OCI-LY1 (cell line): ENCODE results near the gene ADGRG2.

Experiments used
- H2AFZ ChIP-seq: fragments of 200-600 bp; sonication (generic), shearing (Covaris generic); 2 replicates; pipeline ENCODE4 v1.6.0; 2014; ENCODE audit warnings: antibody characterized with exemption, mild to moderate bottlenecking, low read length
- H3F3A ChIP-seq: fragments of 200-600 bp; sonication (generic), shearing (Covaris generic); 2 replicates; pipeline ENCODE4 v1.6.0; 2014; ENCODE audit warnings: mild to moderate bottlenecking, antibody characterized with exemption, low read length, moderate library complexity; ENCODE audit not compliant: insufficient read depth
- H3K27ac ChIP-seq: fragments of 200-600 bp; sonication (generic); 2 replicates; pipeline ENCODE4 v1.5.1; 2014; ENCODE audit warnings: low read length, mixed run types, mild to moderate bottlenecking, low read depth; ENCODE audit not compliant: poor library complexity, severe bottlenecking
- H3K27me3 ChIP-seq: fragments of 200-600 bp; sonication (generic); 2 replicates; pipeline ENCODE4 v1.6.0; 2014; ENCODE audit warnings: antibody characterized with exemption, mild to moderate bottlenecking, low read length, moderate library complexity; ENCODE audit not compliant: insufficient read depth
- H3K36me3 ChIP-seq: fragments of 200-600 bp; sonication (generic); 2 replicates; pipeline ENCODE4 v1.6.1; 2014; ENCODE audit warnings: mild to moderate bottlenecking, antibody characterized with exemption, low read length, moderate library complexity, mixed read lengths; ENCODE audit not compliant: insufficient read depth
- H3K4me1 ChIP-seq: fragments of 200-600 bp; sonication (generic); 2 replicates; pipeline ENCODE4 v1.5.1; 2014; ENCODE audit warnings: mild to moderate bottlenecking, low read length, moderate library complexity; ENCODE audit not compliant: insufficient read depth, severe bottlenecking
- H3K4me2 ChIP-seq: fragments of 200-600 bp; sonication (generic), shearing (Covaris generic); 2 replicates; pipeline ENCODE4 v1.6.1; 2014; ENCODE audit warnings: low read length
- H3K4me3 ChIP-seq: fragments of 200-600 bp; sonication (generic); 2 replicates; pipeline ENCODE4 v1.5.1; 2014; ENCODE audit warnings: low read length, low read depth, mild to moderate bottlenecking, mixed read lengths; ENCODE audit not compliant: poor library complexity, severe bottlenecking
- H3K79me2 ChIP-seq: fragments of 200-600 bp; shearing (Covaris generic); 2 replicates; pipeline ENCODE4 v1.6.1; 2016; ENCODE audit warnings: mixed run types, low read length, mixed read lengths; ENCODE audit not compliant: insufficient read depth
- H3K9ac ChIP-seq: fragments of 200-600 bp; sonication (generic), shearing (Covaris generic); 2 replicates; pipeline ENCODE4 v1.6.1; 2014; ENCODE audit warnings: mild to moderate bottlenecking, low read length, mixed read lengths
- H3K9me2 ChIP-seq: fragments of 200-600 bp; sonication (generic), shearing (Covaris generic); 2 replicates; pipeline ENCODE4 v1.6.1; 2014; ENCODE audit warnings: low read depth, mild to moderate bottlenecking, low read length, mixed read lengths
- H3K9me3 ChIP-seq: fragments of 200-600 bp; shearing (Covaris generic); 2 replicates; pipeline ENCODE4 v1.6.1; 2014; ENCODE audit warnings: low read length, mixed read lengths
- H4K20me1 ChIP-seq: fragments of 200-600 bp; sonication (generic), shearing (Covaris generic); 2 replicates; pipeline ENCODE4 v1.6.0; 2016; ENCODE audit warnings: mild to moderate bottlenecking, low read length; ENCODE audit not compliant: insufficient read depth
- CTCF ChIP-seq: fragments of 200-600 bp; sonication (generic), shearing (Covaris generic); IDR thresholded peaks from 2 replicates; pipeline ENCODE4 v1.5.1; 2017; ENCODE audit warnings: mild to moderate bottlenecking, antibody characterized with exemption, low read length, moderate library complexity, mixed read lengths
- EZH2 ChIP-seq: fragments of 200-600 bp; sonication (generic), shearing (Covaris generic); IDR thresholded peaks from 2 replicates; pipeline ENCODE4 v1.8.0; 2017; ENCODE audit warnings: borderline replicate concordance, mixed run types, mild to moderate bottlenecking, antibody characterized with exemption, low read length, moderate library complexity, mixed read lengths

The ADGRG2 gene

DNA sequence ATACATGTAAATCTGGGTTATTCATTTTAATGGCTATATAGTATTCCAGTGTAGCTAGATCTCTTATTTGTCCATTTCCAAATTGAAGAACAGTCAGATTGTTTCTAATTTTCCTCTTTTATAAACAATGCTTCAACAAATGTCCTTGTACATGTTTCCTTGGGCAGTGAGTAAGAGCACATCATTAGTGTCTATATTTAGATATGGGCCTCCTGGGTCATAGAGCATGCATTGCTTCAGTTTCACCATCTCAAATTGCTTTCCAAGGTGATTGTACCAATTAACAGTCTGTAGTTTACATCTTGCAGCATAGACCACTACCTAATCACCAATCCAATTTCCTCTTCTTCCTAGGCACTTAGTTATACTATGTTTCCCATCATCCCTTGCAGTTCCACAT is 151.8 kb downstream of the ADGRG2 start:
- no peaks in the 10 kb centered on the region for H3K36me3 ChIP-seq
- H4K20me1 ChIP-seq: no peaks in the 10 kb centered on the region
- H3K4me1 ChIP-seq: peaks cover 5% of the 10 kb centered on the region
- no peaks in the 10 kb centered on the region for H3K79me2 ChIP-seq
- no peaks in the 10 kb centered on the region for H3K27me3 ChIP-seq
- no peaks in the 10 kb centered on the region for H3K9me3 ChIP-seq
- H3K27ac ChIP-seq: no peak overlapping the region
- TF ChIP-seq CTCF (no peak), EZH2 (no peak)
- H2AFZ ChIP-seq: no peak overlapping the region
- H3K4me2 ChIP-seq: no peak overlapping the region
- H3K4me3 ChIP-seq: no peak overlapping the region
- no peaks in the 10 kb centered on the region for H3K9me2 ChIP-seq
- no peak overlapping the region for H3K9ac ChIP-seq
- no peaks in the 10 kb centered on the region for H3F3A ChIP-seq

DNA sequence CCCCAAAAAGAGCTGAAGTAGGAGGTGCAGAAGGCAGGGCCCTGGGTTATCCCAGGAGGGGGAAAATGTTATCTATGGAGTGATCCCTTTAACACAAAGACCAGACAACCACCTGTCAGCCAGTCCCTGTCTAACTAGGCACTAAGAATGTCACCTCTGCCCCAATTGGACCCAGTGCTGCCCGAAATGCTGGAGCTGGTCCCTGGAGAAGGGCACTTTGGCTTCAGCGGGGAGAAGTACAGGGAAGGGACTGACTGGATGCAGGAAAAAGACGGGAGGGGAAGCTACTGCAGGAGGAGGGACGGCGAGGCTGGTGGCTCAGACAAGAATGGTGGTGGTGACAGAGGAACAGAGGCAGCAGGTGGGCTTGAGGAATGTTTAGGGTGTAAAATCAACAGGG is 155.6 kb downstream of the ADGRG2 start:
- Histone ChIP-seq H3K4me2 (no peak overlapping the region), H3K9ac (no peak overlapping the region), H3F3A (no peaks in the 10 kb centered on the region), H3K27me3 (no peaks in the 10 kb centered on the region), H2AFZ (no peak overlapping the region), H3K9me2 (no peaks in the 10 kb centered on the region), H3K36me3 (no peaks in the 10 kb centered on the region), H3K79me2 (no peaks in the 10 kb centered on the region), H3K27ac (no peak overlapping the region), H3K4me3 (no peak overlapping the region), H4K20me1 (no peaks in the 10 kb centered on the region), H3K9me3 (no peaks in the 10 kb centered on the region), H3K4me1 (no peaks in the 10 kb centered on the region)
- TF ChIP-seq CTCF: no peak
- no peak for TF ChIP-seq EZH2

GRCh38 chrX:18964901-18965300 is 157.4 kb downstream of the ADGRG2 start:
- no peak overlapping the region for H3K4me3 ChIP-seq
- no peaks in the 10 kb centered on the region for H3F3A ChIP-seq
- no peaks in the 10 kb centered on the region for H3K9me3 ChIP-seq
- no peaks in the 10 kb centered on the region for H3K9me2 ChIP-seq
- H2AFZ ChIP-seq: no peak overlapping the region
- no peak overlapping the region for H3K4me2 ChIP-seq
- no peaks in the 10 kb centered on the region for H3K79me2 ChIP-seq
- no peak overlapping the region for H3K9ac ChIP-seq
- H3K4me1 ChIP-seq: peaks cover 3% of the 10 kb centered on the region
- no peaks in the 10 kb centered on the region for H3K36me3 ChIP-seq
- H3K27me3 ChIP-seq: no peaks in the 10 kb centered on the region
- H3K27ac ChIP-seq: no peak overlapping the region
- no peaks in the 10 kb centered on the region for H4K20me1 ChIP-seq
- TF ChIP-seq EZH2 (no peak), CTCF (no peak)
